Urinary bladder (tissue), 4 donors: Measurements from ENCODE around the gene PTPRN2. TPM values are rescaled to one million over a fixed set of nuclear protein-coding genes. Genes with fewer than 3 reads are reported as not detected.

Experiments used
- DNase-seq: peaks from one replicate; pipeline ENCODE4 v3.0.0-alpha.2; 2015; ENCODE audit errors: extremely low spot score
- H3K27ac ChIP-seq: one replicate; pipeline ENCODE4 v1.5.1; 2013; ENCODE audit warnings: low read depth, mild to moderate bottlenecking, moderate library complexity
- H3K36me3 ChIP-seq: one replicate; pipeline ENCODE4 v1.6.1; 2013; ENCODE audit warnings: mild to moderate bottlenecking, moderate library complexity; ENCODE audit not compliant: insufficient read depth
- H3K4me1 ChIP-seq: one replicate; pipeline ENCODE4 v1.6.1; 2013; ENCODE audit warnings: mild to moderate bottlenecking, moderate library complexity; ENCODE audit not compliant: insufficient read depth
- H3K4me3 ChIP-seq: one replicate; pipeline ENCODE4 v1.5.1; 2013; ENCODE audit warnings: low read depth, low read length
- WGBS: extraction: QIAGEN DNeasy Blood & Tissue Kit; methylation state at CpG from one replicate; pipeline ENCODE4 v1.1.7; 2013; 5-methylcytosine and 5-hydroxymethylcytosine counted together
- polyA plus RNA-seq: library from polyadenylated mRNA; stranded (reverse); fragments of 200-250 nt; gene quantifications from one replicate; pipeline ENCODE4 v1.2.3, GENCODE V29; 2013
- total RNA-seq: library from RNA; depleted of rRNA; stranded (reverse); fragments of >200 nt; gene quantifications from one replicate; pipeline ENCODE4 v1.2.3, GENCODE V29; 2014
- donor health status: healthy with polysubstance abuse.
- donor health status: healthy.

Gene PTPRN2
- total and polyA plus RNA-seq, 2 donors, result 2.8 to 4.4 TPM

- no peaks in the 10 kb centered on the region for H3K4me1 ChIP-seq
- H3K27ac ChIP-seq, result no peak overlapping the region
- no peak overlapping the region for H3K4me3 ChIP-seq
- DNase-seq, result no peak
- WGBS, result 92% methylated on average over 1 of the region's 1 CpG
- H3K36me3 ChIP-seq, result no peaks in the 10 kb centered on the region
These were observed 1031.0 kb downstream of the PTPRN2 start for GRCh38 chr7:157556642-157556944.

GRCh38 chr7:157555944-157556641, 1031.5 kb downstream of the PTPRN2 start:
- WGBS, result 87% methylated on average over 10 of the region's 10 CpGs
- Histone ChIP-seq H3K27ac (no peak overlapping the region), H3K4me1 (no peaks in the 10 kb centered on the region), H3K36me3 (no peaks in the 10 kb centered on the region), H3K4me3 (no peak overlapping the region)
- DNase-seq, result no peak

DNA sequence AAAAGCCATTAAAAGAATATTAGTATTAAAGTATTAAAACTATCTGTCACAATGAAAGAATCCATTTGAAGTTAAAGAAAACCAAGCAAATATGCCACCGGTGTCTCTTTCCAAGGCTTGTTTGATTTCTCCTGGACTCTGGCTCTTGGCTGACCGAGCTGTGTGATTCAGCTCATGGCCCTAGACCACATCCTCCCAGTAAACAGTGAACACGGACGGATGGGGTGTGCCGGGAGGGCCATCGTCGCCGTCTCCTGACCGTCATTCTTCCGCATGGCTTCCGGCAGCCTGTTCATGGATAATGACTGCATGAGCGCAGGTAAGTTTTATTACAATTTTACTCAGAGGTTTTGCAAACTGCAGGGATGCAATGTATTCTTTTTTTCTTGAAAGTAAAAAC, 1032.3 kb downstream of the PTPRN2 start:
- no peak for DNase-seq
- 48% methylated on average over 12 of the region's 12 CpGs for WGBS

DNA sequence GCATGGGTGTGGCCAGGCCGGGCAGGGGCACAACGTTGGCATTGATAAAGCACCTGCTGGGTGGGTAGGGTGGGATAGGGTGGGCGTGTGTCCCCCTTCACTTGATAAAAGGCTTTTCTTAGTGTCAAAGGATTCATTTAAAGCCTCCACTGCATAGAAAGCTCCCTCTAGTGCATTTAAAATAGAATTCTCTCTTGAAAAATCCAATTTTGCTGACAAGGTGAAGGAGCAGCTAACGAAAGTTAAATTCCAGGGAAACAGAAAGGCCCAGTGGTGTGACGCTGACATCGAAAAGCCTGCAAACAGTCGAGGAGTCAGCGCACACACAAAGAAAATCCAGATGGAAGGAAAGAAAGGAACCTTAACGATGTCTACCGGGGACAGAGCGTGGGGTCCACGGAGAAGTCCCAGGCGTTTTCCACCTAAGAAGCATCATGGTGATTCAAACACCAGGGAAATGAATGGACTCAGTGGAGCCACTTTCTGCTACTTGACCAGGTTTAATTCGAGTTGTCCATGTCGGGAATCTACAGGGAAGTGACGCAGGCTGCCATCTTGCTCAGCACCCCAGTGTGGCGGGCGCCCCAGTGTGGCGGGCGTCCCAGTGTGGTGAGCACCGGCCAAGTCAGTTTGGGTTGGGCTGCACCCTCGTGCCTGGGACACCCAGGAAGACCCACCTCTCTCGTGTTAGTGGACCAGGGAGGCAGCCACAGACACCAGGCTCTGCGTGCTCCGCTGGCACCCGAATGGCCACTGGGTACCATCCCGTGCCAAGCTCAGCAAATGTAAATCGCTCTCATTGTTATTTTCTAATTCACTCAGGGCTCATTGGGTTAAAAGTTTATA, 1033.0 kb downstream of the PTPRN2 start:
- Histone ChIP-seq H3K4me3 (no peak overlapping the region), H3K4me1 (no peaks in the 10 kb centered on the region), H3K36me3 (no peaks in the 10 kb centered on the region), H3K27ac (no peak overlapping the region)
- WGBS, result 91% methylated on average over 28 of the region's 28 CpGs
- no peak for DNase-seq

More for the DNA sequence above, 1032.3 kb downstream of the PTPRN2 start:
- Histone ChIP-seq H3K36me3 (no peaks in the 10 kb centered on the region), H3K4me3 (no peak overlapping the region), H3K27ac (no peak overlapping the region), H3K4me1 (no peaks in the 10 kb centered on the region)

DNA sequence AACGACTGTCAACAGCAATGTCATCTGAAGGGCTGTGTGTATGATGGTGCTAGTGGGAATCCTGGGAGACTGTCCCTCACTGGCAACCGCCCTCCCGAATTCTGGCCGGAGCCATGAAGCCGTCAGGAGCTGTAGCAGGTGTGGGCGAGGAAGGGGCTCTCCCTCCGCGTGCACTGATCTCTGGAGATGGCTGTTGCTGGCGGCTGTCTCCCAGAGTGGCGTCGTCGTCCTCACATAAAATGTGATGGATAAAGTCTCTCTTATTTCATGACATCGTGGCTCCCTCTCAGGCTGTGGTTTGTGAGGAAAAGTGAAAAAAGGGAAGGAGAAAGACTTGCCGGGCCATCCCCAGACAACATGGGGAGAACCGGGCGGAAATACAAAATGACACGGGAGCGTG, 1034.4 kb downstream of the PTPRN2 start:
- no peak for DNase-seq
- WGBS, result 84% methylated on average over 18 of the region's 18 CpGs
- Histone ChIP-seq H3K4me1 (no peaks in the 10 kb centered on the region), H3K4me3 (no peak overlapping the region), H3K27ac (no peak overlapping the region), H3K36me3 (no peaks in the 10 kb centered on the region)

DNA sequence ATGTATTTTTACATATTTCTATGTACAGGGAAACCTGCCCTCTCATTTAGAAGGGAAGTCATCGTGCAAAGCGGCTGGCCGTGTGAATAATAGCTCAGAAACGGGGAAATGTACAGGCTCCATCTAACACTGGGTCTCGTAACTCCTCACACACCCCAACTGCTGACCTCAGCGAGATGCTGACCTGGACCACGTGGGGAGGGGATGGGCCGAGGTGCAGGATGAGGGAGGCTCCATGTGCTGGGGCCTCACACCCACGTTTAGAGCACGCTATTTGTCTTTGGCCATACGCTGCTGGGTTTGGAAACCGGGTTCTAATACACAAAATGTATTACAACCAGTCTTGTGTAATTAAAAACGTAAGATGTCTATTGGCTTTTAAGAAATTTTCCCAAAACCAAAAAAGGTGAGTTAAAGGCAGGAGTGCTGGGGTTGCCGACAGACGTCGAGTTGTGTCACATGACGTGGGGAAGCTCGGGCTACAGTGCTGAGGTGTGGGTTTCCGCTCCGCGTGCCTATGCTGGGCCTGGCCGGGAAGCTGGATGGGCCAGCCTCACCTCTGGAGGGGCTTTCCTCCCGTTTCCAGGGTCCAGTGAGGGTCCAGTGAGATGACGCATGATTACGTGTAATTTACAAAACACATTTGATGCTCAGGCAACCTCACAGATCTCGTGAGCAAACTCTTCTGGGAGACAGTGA, 1035.2 kb downstream of the PTPRN2 start:
- Histone ChIP-seq H3K36me3 (no peaks in the 10 kb centered on the region), H3K4me3 (no peak overlapping the region), H3K27ac (no peak overlapping the region), H3K4me1 (no peaks in the 10 kb centered on the region)
- DNase-seq, result no peak
- WGBS, result 87% methylated on average over 26 of the region's 26 CpGs

DNA sequence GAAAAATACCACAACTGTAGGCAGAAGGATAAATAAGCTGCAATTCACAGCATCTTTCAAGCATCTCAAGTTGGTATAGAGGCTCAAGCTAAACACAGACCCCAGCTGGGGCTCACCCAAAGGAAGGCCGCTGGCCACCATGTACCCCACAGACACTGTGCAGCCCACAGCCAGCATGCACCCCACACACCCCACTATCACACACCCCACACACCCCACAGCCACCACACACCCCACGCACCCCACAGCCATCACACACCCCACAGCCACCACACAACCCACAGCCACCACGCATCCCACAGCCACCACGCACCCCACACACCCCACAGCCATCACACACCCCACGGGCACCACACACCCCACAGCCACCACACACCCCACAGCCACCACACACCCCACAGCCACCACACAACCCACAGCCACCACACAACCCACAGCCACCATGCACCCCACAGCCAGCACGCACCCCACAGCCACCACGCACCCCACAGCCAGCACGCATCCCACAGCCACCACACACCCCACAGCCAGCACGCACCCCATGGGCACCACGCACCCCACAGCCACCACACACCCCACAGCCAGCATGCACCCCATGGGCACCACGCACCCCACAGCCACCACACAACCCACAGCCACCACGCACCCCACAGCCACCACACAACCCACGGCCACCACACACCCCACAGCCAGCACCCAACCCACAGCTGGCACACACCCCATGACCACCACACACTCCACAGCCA, 1036.1 kb downstream of the PTPRN2 start:
- H3K36me3 ChIP-seq, result no peaks in the 10 kb centered on the region
- 94% methylated on average over 13 of the region's 13 CpGs for WGBS

GRCh38 chr7:157550300-157551275, 1037.0 kb downstream of the PTPRN2 start:
- 86% methylated on average over 31 of the region's 31 CpGs for WGBS

More for the DNA sequence above, 1036.1 kb downstream of the PTPRN2 start:
- Histone ChIP-seq H3K4me1 (no peaks in the 10 kb centered on the region), H3K27ac (no peak overlapping the region), H3K4me3 (no peak overlapping the region)
- DNase-seq, result no peak

GRCh38 chr7:157549612-157550299, 1037.9 kb downstream of the PTPRN2 start:
- Histone ChIP-seq H3K36me3 (no peaks in the 10 kb centered on the region), H3K4me1 (no peaks in the 10 kb centered on the region), H3K27ac (no peak overlapping the region), H3K4me3 (no peak overlapping the region)
- no peak for DNase-seq
- WGBS, result 94% methylated on average over 22 of the region's 22 CpGs

More at GRCh38 chr7:157550300-157551275, 1037.0 kb downstream of the PTPRN2 start:
- H3K4me3 ChIP-seq, result no peak overlapping the region
- H3K36me3 ChIP-seq, result no peaks in the 10 kb centered on the region
- no peak for DNase-seq
- H3K27ac ChIP-seq, result no peak overlapping the region
- H3K4me1 ChIP-seq, result no peaks in the 10 kb centered on the region

DNA sequence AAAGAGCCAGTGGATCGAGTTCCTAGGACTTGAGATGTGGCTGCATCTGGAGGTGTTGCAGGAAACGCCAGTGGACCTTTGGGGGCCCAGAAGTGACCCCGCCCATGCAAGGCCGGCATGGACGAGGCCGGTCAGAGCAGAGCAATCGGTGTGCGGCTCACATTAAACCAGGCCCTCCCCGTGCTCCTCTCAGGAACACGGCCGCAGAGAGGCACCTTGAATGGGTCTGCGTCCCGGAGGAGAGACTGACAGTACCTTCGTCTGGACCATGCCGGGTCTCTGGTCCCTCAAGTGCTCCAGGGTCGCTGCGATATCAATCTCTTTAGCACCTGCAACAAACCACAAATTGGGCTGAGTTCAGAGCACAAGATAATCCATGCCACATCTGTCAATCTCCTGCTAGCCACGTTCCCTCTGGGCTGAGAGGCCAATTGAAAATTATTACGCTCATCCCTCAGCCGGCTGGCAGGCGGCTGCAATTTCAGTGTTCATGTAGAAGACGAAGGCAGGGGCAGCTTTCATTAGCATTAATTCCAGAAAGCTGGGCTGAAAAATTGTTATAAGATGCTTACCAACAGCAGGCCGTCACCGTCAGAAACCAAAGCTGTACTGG, 1038.8 kb downstream of the PTPRN2 start:
- H3K36me3 ChIP-seq, result no peaks in the 10 kb centered on the region
- DNase-seq, result no peak
- no peaks in the 10 kb centered on the region for H3K4me1 ChIP-seq
- H3K27ac ChIP-seq, result no peak overlapping the region
- WGBS, result 90% methylated on average over 24 of the region's 24 CpGs
- no peak overlapping the region for H3K4me3 ChIP-seq

DNA sequence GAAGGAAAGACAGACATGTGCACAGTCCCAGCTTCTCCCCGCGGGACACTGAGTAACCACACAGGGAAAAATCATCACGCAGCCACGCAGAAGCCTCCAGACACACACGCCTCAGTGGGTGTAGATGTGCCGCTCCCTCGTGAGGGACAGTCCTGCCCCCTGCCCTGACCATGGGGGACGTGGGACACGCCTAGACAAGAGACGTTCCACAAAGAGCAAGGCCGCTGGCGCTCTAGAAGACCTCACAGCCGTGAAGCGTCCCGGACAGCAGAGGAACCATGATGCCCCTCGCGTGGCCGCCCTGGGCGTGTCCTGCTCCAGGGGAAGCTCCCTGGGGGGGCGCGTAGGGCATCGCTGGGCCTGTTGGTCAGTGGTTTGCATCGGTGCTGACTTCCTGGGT, 1040.0 kb downstream of the PTPRN2 start:
- Histone ChIP-seq H3K4me3 (no peak overlapping the region), H3K27ac (no peak overlapping the region), H3K4me1 (no peaks in the 10 kb centered on the region), H3K36me3 (no peaks in the 10 kb centered on the region)
- DNase-seq, result no peak
- 92% methylated on average over 23 of the region's 23 CpGs for WGBS

DNA sequence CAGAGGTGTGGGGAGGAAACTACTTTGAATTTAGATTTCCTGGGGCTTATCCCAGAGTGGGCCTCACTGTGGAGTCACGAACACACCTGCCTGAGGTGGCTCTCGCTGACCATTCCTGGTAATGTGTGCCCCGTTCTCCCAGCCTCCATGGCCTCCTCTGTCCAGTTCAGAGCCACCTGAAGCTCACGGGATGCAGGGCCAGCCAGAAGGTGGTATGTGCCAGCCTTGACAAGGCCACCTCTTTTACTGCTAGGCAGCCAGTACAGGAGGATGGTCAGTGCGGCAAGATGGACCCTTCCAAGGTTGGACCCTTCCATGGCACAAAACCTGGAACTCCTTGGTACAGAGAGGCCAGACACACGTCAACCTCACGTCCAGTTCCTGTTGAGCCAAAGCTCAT, 1040.5 kb downstream of the PTPRN2 start:
- no peaks in the 10 kb centered on the region for H3K4me1 ChIP-seq
- H3K36me3 ChIP-seq, result no peaks in the 10 kb centered on the region
- no peak for DNase-seq
- H3K27ac ChIP-seq, result no peak overlapping the region
- no peak overlapping the region for H3K4me3 ChIP-seq
- WGBS, result 78% methylated on average over 7 of the region's 7 CpGs
